ENCODE results near the gene TRIML2. TPM values are rescaled to one million over a fixed set of nuclear protein-coding genes. Genes with fewer than 3 reads are reported as not detected.

TRIML2 gene
- total RNA-seq (2022; extraction: Qiagen RNA extraction; ENCODE audit: low read depth): 58.5 to 93.3 TPM (median 72.4 TPM) in 5 replicates

GRCh38 chr4:188109157-188109755 lies at the start of gene TRIML2:
Gene TRIML2 (minus strand): TSS chr4:188109603. CDS start chr4:188105368, 4,235 bp downstream.

GRCh38 chr4:188139141-188139540 lies 29.7 kb upstream of the TRIML2 start, which contains the start of gene TRIML1:
Gene TRIML1 (plus strand): TSS chr4:188139441. CDS start chr4:188139559, 118 bp downstream.

Other genes starting within 250 kb of the TRIML2 start
- gene ZFP42, start 113.8 kb downstream of the TRIML2 start, total RNA-seq (2022; extraction: Qiagen RNA extraction; ENCODE audit: low read depth): 0.03 TPM in 1 of 5 replicates, not detected in the others
- 0.05 TPM in 1 of 5 replicates, not detected in the others for gene TRIML1, start 29.8 kb upstream of the TRIML2 start, total RNA-seq (2022; extraction: Qiagen RNA extraction; ENCODE audit: low read depth)